Right lobe of liver (tissue), 4 donors: ENCODE measurements around the gene DAP3.

Source experiments
- POLR2A ChIP-seq: fragments of 450-650 bp; IDR thresholded peaks from one replicate; pipeline ENCODE4 v1.6.1; 2017; ENCODE audit warnings: antibody characterized with exemption, mild to moderate bottlenecking
- TF ChIP-seq, protein P1 (sequence below), 4 donors: fragments of 200-600 bp in 3 of 4; fragments of 450-650 bp in 1 of 4; IDR thresholded peaks; one replicate each; pipeline versions ENCODE4 v1.5.1 to v1.8.0; 2016 to 2022; ENCODE audit warnings: antibody characterized with exemption in 4 of 4, mild to moderate bottlenecking in 2 of 4
- donor health status: DM: no; HTN: no; CAD: no.
- donor health status: DM: no; HTN: no; CAD: no.
- donor health status: DM: no; HTN: yes; CAD: no.

DNA sequence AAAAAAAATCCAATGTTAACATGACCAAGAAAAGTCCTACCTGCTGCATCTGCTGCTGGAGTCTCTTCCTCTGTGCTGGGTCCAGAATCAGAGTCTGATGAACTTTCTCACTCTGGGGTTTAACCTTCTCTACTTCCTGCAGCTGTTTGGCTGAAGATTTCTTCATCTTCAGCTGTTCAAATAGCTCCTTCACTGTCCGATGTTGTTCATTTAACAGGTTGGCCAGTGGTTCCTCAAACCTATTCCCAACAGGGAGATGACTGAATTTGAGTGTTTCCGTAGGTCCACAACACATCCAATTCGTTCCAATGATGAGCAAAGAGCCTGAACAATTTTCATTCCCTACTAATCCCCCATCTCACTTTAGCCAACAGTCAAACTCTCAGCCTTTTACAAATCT, 88.7 kb downstream of the DAP3 start:
- TF ChIP-seq POLR2A, result no peak
- TF ChIP-seq, protein P1, sequence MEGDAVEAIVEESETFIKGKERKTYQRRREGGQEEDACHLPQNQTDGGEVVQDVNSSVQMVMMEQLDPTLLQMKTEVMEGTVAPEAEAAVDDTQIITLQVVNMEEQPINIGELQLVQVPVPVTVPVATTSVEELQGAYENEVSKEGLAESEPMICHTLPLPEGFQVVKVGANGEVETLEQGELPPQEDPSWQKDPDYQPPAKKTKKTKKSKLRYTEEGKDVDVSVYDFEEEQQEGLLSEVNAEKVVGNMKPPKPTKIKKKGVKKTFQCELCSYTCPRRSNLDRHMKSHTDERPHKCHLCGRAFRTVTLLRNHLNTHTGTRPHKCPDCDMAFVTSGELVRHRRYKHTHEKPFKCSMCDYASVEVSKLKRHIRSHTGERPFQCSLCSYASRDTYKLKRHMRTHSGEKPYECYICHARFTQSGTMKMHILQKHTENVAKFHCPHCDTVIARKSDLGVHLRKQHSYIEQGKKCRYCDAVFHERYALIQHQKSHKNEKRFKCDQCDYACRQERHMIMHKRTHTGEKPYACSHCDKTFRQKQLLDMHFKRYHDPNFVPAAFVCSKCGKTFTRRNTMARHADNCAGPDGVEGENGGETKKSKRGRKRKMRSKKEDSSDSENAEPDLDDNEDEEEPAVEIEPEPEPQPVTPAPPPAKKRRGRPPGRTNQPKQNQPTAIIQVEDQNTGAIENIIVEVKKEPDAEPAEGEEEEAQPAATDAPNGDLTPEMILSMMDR (IDR thresholded peaks at IDR 0.05), result no peak
